Measurements from ENCODE around the gene DRG1.
"Not testable (repeated sequence)": the region's sequence is repeated elsewhere in the genome, so short reads cannot be mapped to it uniquely, and the experiment has no call there.

Gene DRG1

DNA sequence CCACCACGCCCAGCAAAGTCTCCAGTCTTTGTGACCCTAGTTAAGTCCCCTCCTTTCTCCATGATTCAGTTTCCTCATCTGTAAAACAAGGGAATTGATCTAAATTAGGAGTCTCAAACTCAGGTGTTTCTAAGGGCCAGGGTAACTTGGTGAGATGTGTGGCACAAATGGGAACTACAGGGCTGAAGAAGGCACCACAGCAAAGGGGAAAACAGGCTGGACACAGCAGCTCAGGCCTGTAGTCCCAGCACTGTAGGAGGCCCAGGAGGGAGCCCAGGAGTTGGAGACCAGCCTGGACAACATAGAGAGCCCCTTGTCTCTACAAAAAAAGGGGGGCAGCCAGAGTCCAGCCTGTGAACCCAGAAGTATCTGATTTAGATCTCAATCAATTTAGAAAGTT lies 37.7 kb upstream of the DRG1 start:
- no peak overlapping the region for H3K27ac ChIP-seq
- TF ChIP-seq, protein P1, sequence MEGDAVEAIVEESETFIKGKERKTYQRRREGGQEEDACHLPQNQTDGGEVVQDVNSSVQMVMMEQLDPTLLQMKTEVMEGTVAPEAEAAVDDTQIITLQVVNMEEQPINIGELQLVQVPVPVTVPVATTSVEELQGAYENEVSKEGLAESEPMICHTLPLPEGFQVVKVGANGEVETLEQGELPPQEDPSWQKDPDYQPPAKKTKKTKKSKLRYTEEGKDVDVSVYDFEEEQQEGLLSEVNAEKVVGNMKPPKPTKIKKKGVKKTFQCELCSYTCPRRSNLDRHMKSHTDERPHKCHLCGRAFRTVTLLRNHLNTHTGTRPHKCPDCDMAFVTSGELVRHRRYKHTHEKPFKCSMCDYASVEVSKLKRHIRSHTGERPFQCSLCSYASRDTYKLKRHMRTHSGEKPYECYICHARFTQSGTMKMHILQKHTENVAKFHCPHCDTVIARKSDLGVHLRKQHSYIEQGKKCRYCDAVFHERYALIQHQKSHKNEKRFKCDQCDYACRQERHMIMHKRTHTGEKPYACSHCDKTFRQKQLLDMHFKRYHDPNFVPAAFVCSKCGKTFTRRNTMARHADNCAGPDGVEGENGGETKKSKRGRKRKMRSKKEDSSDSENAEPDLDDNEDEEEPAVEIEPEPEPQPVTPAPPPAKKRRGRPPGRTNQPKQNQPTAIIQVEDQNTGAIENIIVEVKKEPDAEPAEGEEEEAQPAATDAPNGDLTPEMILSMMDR (IDR thresholded peaks at IDR 0.05; ENCODE audit: low read depth, low read length, missing control alignments): no peak
- no peak overlapping the region for H3K4me3 ChIP-seq (ENCODE audit: low read depth, low read length)
- DNase-seq: no peak
- H3K36me3 ChIP-seq (replicated peaks): no peaks in the 10 kb centered on the region
- in situ Hi-C loops (cut with HindIII; ENCODE audit: low pct_ligation_motif_present, low sequenced_read_pairs): no loop called here
- no peaks in the 10 kb centered on the region for H3K27me3 ChIP-seq (replicated peaks)

DNA sequence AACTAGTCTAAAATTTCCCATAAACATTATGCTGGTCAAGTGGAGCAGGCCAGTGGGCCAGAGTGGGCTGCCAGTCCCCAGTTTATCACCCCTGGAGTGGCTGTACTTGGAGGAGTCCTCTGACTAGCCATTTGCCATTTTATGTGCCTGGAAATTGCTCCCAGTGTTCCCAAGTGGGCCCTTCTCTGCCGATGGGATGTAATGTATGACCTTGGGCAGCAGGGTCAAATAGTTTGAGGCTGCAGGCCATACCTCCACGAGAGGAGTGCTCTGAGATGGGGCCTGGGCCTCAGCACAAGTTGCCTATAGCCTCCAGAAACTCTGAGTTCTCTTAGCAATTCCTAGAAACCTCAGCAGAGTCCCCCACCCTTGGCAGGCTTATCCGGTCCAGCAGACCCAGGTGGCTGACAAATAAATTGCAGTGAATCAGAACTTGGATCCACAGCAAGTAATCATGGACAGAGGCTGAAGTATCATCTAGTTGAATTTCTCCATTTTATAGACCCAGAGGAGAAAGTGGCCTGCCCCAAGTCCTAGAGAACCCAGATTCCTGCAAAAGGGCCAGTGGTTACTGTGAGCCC lies 35.4 kb upstream of the DRG1 start:
- no peaks in the 10 kb centered on the region for H3K27me3 ChIP-seq (replicated peaks)
- in situ Hi-C loops (cut with HindIII; ENCODE audit: low pct_ligation_motif_present, low sequenced_read_pairs): no loop called here

DNA sequence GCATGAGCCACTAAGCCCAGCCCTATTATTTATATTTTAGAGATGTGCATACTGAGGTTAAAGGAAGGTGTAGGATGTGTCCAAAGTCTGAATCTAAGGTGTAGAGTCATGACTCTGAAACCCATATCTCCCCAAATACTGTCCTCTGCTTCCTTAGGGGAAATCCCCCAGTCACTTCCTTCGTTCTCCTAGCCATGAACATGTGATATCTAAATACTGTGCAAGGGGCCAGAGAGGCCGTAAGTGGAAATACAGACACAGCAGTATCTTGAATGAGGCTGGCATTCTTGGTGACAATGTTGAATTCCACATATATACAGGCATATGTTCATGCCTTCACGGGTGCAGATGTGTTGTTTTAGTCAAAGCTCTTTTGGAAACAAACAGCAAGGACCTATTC lies 32.0 kb upstream of the DRG1 start:
- Histone ChIP-seq H3K4me3 (ENCODE audit: low read depth, low read length) (no peak overlapping the region), H3K27ac (no peak overlapping the region), H3K36me3 (replicated peaks) (no peaks in the 10 kb centered on the region), H3K27me3 (replicated peaks) (no peaks in the 10 kb centered on the region)
- no peak for DNase-seq
- TF ChIP-seq, protein P1 (IDR thresholded peaks at IDR 0.05; ENCODE audit: low read depth, low read length, missing control alignments): no peak
- in situ Hi-C loops (cut with HindIII; ENCODE audit: low pct_ligation_motif_present, low sequenced_read_pairs): no loop called here

More for the DNA sequence above, 35.4 kb upstream of the DRG1 start:
- no peak for DNase-seq
- Histone ChIP-seq H3K4me3 (ENCODE audit: low read depth, low read length) (no peak overlapping the region), H3K27ac (no peak overlapping the region), H3K36me3 (replicated peaks) (no peaks in the 10 kb centered on the region)
- TF ChIP-seq, protein P1 (IDR thresholded peaks at IDR 0.05; ENCODE audit: low read depth, low read length, missing control alignments): no peak

DNA sequence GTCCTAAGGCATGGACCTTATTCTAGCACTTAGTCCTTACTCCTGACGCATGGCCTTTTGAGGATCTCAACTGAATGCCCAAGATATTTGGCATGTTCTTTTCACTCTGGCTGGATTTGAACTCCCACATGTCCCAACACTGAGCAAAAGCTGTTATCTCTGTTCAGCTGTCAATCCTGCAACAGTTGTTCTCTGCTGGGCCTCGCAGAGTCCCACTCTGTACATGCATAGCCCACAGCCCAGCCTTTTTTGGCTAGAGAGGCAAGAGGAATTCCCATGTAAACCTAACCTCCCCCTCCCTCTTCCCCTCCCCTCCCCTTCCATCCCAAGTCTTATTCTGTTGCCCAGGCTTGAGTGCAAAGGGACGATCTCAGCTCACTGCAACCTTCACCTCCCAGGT lies 21.8 kb upstream of the DRG1 start:
- Histone ChIP-seq H3K4me3 (ENCODE audit: low read depth, low read length) (no peak overlapping the region), H3K27me3 (replicated peaks) (no peaks in the 10 kb centered on the region), H3K36me3 (replicated peaks) (no peaks in the 10 kb centered on the region), H3K27ac (no peak overlapping the region)
- TF ChIP-seq, protein P1 (IDR thresholded peaks at IDR 0.05; ENCODE audit: low read depth, low read length, missing control alignments): no peak
- in situ Hi-C loops (cut with HindIII; ENCODE audit: low pct_ligation_motif_present, low sequenced_read_pairs): no loop called here
- no peak for DNase-seq

DNA sequence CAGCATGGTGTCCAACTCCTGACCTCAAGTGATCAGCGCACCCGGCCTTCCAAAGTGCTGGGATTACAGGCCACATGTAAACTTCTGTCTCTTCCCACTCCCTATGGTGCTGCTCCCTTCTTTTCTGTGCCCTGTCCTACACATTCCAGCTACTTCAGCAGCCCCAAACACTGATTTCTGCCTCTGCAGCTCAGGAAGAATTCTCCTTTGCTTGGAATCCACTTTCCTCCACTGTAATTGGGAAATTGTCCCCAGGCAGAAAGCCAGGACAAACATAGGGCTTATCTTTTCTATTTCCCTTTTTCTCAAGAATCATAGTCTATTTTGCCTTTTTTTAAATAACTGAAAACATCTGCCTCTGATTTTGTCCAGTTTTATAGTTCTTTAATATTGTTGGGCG lies 21.3 kb upstream of the DRG1 start:
- peak; percentile 45 for DNase-seq
- H3K4me3 ChIP-seq (ENCODE audit: low read depth, low read length): no peak overlapping the region
- H3K36me3 ChIP-seq (replicated peaks): no peaks in the 10 kb centered on the region
- TF ChIP-seq, protein P1 (IDR thresholded peaks at IDR 0.05; ENCODE audit: low read depth, low read length, missing control alignments): no peak
- in situ Hi-C loops (cut with HindIII; ENCODE audit: low pct_ligation_motif_present, low sequenced_read_pairs): no loop called here
- no peaks in the 10 kb centered on the region for H3K27me3 ChIP-seq (replicated peaks)
- no peak overlapping the region for H3K27ac ChIP-seq

DNA sequence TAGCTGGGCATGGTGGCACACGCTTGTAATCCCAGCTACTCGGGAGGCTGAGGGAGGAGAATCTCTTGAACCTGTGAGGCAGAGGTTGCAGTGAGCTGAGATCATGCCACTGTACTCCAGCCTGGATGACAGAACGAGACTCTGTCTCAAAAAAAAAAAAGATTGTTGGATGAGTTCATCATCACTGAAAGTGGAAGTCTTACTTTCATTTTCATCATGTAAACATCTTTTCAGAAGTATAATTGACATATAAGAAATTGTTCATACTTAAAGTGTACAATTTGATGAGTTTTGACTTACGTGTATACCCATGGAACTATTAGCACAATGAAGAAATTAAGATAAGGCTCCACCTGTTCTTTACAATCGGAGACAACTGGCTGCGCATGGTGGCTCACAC lies 20.8 kb upstream of the DRG1 start:
- H3K27me3 ChIP-seq (replicated peaks); H3K27ac ChIP-seq; H3K36me3 ChIP-seq (replicated peaks); H3K4me3 ChIP-seq (ENCODE audit: low read depth, low read length); in situ Hi-C loops (cut with HindIII; ENCODE audit: low pct_ligation_motif_present, low sequenced_read_pairs): not testable (repeated sequence)
- peak; percentile 31 for DNase-seq

Measured in brain microvascular endothelial cell (primary cell).